HCEC 1CT (cell line): ENCODE data around the gene SDK2.

Source experiments
- DNase-seq: peaks from one replicate; pipeline ENCODE4 v3.0.0-alpha.2; 2017

SDK2 gene

GRCh38 chr17:73609060-73609459, 35.2 kb downstream of the SDK2 start:
- no peak for DNase-seq

- no peak for DNase-seq
These were observed 38.8 kb downstream of the SDK2 start for GRCh38 chr17:73605444-73605843.

- DNase-seq = no peak
These were observed 39.8 kb downstream of the SDK2 start for GRCh38 chr17:73604476-73604875.

- no peak for DNase-seq
These were observed 40.3 kb downstream of the SDK2 start for GRCh38 chr17:73603971-73604370.

GRCh38 chr17:73600103-73600871, 44.0 kb downstream of the SDK2 start:
- no peak for DNase-seq

- no peak for DNase-seq
These were observed 44.6 kb downstream of the SDK2 start for GRCh38 chr17:73599599-73599998.

- no peak for DNase-seq
These were observed 46.0 kb downstream of the SDK2 start for GRCh38 chr17:73598212-73598611.

- no peak for DNase-seq
These were observed 48.3 kb downstream of the SDK2 start for GRCh38 chr17:73595931-73596330.

GRCh38 chr17:73595479-73595878, 48.8 kb downstream of the SDK2 start:
- no peak for DNase-seq

GRCh38 chr17:73595068-73595467, 49.2 kb downstream of the SDK2 start:
- no peak for DNase-seq

- no peak for DNase-seq
These were observed 49.6 kb downstream of the SDK2 start for GRCh38 chr17:73594598-73594997.

GRCh38 chr17:73594025-73594424, 50.2 kb downstream of the SDK2 start:
- no peak for DNase-seq

GRCh38 chr17:73593249-73593965, 50.8 kb downstream of the SDK2 start:
- DNase-seq = no peak

GRCh38 chr17:73592501-73592961, 51.7 kb downstream of the SDK2 start:
- no peak for DNase-seq

GRCh38 chr17:73592079-73592415, 52.2 kb downstream of the SDK2 start:
- no peak for DNase-seq

- DNase-seq = no peak
These were observed 52.8 kb downstream of the SDK2 start for GRCh38 chr17:73591296-73592078.

- DNase-seq = no peak
These were observed 54.8 kb downstream of the SDK2 start for GRCh38 chr17:73589363-73589980.

GRCh38 chr17:73588891-73589290, 55.4 kb downstream of the SDK2 start:
- DNase-seq = no peak

- no peak for DNase-seq
These were observed 55.9 kb downstream of the SDK2 start for GRCh38 chr17:73588301-73588846.

- DNase-seq = no peak
These were observed 57.2 kb downstream of the SDK2 start for GRCh38 chr17:73586921-73587602.

GRCh38 chr17:73586275-73586832, 57.9 kb downstream of the SDK2 start:
- DNase-seq = no peak

- DNase-seq = no peak
These were observed 58.7 kb downstream of the SDK2 start for GRCh38 chr17:73585583-73585982.
